Panc1 (cell line): ENCODE measurements around the gene LRRFIP2. TPM values are rescaled to one million over a fixed set of nuclear protein-coding genes. Genes with fewer than 3 reads are reported as not detected.
A peak's percentile ranks its signal among the peaks of the same experiment; 100 is the strongest.

Experiments used
- ATAC-seq: fragments of 200-7000 bp; cut with Tn5 transposase; 2 replicates; pipeline ENCODE4 v1.9.1; 2020; ENCODE audit warnings: mild to moderate bottlenecking, moderate library complexity
- BruUV-seq: library from RNA; stranded (reverse); fragments of 400-500 nt; replicated peaks from 2 replicates; lab custom pipeline; 2021; lab: Mats Ljungman, UMichigan
- CTCF ChIA-PET: fragments of 300-600 bp; sonication (Branson Sonifier 250); formaldehyde crosslinking; loops from one replicate; lab custom pipeline; 2022; ENCODE audit warnings: antibody characterized with exemption; lab: Charles Lee
- POLR2A ChIA-PET: fragments of 300-600 bp; sonication (Branson Sonifier 250); formaldehyde crosslinking; loops from one replicate; lab custom pipeline; 2022; ENCODE audit warnings: antibody characterized with exemption; lab: Charles Lee
- DNase-seq: peaks from one replicate; pipeline ENCODE4 v3.0.0-alpha.2; 2010; ENCODE audit warnings: low read depth, low spot score
- H3K27ac ChIP-seq: 2 replicates; pipeline ENCODE4 v1.5.1; 2011; ENCODE audit warnings: mild to moderate bottlenecking, low read length, inconsistent platforms
- H3K27me3 ChIP-seq: fragments of 200-500 bp; sonication (Bioruptor generic); 2 replicates; pipeline ENCODE4 v1.6.0; 2014; ENCODE audit warnings: low read length, inconsistent platforms; ENCODE audit not compliant: control insufficient read depth, insufficient read depth
- H3K36me3 ChIP-seq: fragments of 200-500 bp; sonication (Bioruptor generic); 2 replicates; pipeline ENCODE4 v1.5.1; 2014; ENCODE audit warnings: inconsistent platforms, mild to moderate bottlenecking, low read length, moderate library complexity; ENCODE audit not compliant: control insufficient read depth, insufficient read depth
- H3K4me1 ChIP-seq: 2 replicates; pipeline ENCODE4 v1.5.1; 2011; ENCODE audit warnings: inconsistent platforms, mild to moderate bottlenecking, low read length, moderate library complexity; ENCODE audit not compliant: control insufficient read depth, insufficient read depth
- H3K4me3 ChIP-seq, 2 experiments: 2 replicates each; pipeline ENCODE4 v1.5.1; 2011 to 2012; ENCODE audit warnings: low read depth in 2 of 2, low read length in 2 of 2, mild to moderate bottlenecking in 2 of 2, inconsistent platforms in 1 of 2, moderate library complexity in 1 of 2
- H3K9me3 ChIP-seq: fragments of 200-500 bp; sonication (Bioruptor generic); 2 replicates; pipeline ENCODE4 v1.5.1; 2014; ENCODE audit warnings: low read depth, mild to moderate bottlenecking, inconsistent platforms, low read length, moderate library complexity; ENCODE audit not compliant: control insufficient read depth, insufficient read depth
- CTCF ChIP-seq: fragments of 450-650 bp; IDR thresholded peaks from 2 replicates; pipeline ENCODE4 v1.5.1; 2017; ENCODE audit warnings: mild to moderate bottlenecking
- POLR2AphosphoS5 ChIP-seq: IDR thresholded peaks from 2 replicates; pipeline ENCODE4 v1.6.1; 2012; ENCODE audit warnings: mild to moderate bottlenecking, low read depth, low read length, moderate library complexity
- REST ChIP-seq, 2 experiments: IDR thresholded peaks; 2 replicates each; pipeline ENCODE4 v1.6.1; 2011 to 2012; ENCODE audit warnings: low read depth in 2 of 2, control low read depth in 1 of 2, low read length in 1 of 2, mild to moderate bottlenecking in 1 of 2, moderate library complexity in 1 of 2; ENCODE audit not compliant: insufficient read depth in 1 of 2
- SIN3A ChIP-seq: IDR thresholded peaks from 2 replicates; pipeline ENCODE4 v1.6.1; 2012; ENCODE audit warnings: low read depth, mild to moderate bottlenecking, low read length, moderate library complexity, borderline replicate concordance; ENCODE audit not compliant: insufficient read depth
- TCF7L2 ChIP-seq: IDR thresholded peaks from 2 replicates; pipeline ENCODE4 v1.6.1; 2011; ENCODE audit warnings: mild to moderate bottlenecking, low read depth, low read length, inconsistent platforms
- in situ Hi-C: cut with HindIII; loops from 2 replicates; pipeline ENCODE4 v1.10.0; 2016; ENCODE audit warnings: low sequenced_read_pairs, low pct_unique_long_range_greater_than_20kb
- intact Hi-C: fragments of 100-400 bp; cut with micrococcal nuclease; formaldehyde crosslinking; loops from one replicate; pipeline ENCODE4 v1.10.0; 2022; ENCODE audit not compliant: unreplicated experiment
- total RNA-seq: library from RNA; stranded (reverse); gene quantifications from one replicate; pipeline ENCODE4 v1.2.1, GENCODE V29; 2021; ENCODE audit not compliant: unreplicated experiment

LRRFIP2 gene
- total RNA-seq, 1 experiment from 2014 or later = 32.3 TPM

- Histone ChIP-seq H3K4me1 (peaks cover 20% of the 10 kb centered on the region), H3K9me3 (no peaks in the 10 kb centered on the region), H3K36me3 (no peaks in the 10 kb centered on the region; the same call in none of the 2 replicates), H3K27me3 (no peaks in the 10 kb centered on the region), H3K27ac (no peak overlapping the region), H3K4me3 (no peak overlapping the region)
- in situ Hi-C loops (no loop called here), intact Hi-C loops (no loop called here)
- ChIA-PET POLR2A (interaction anchor here (0.5 kb wide), 1 partner anchor 90 kb away, joined by 4 read pairs; no protein-coding TSS in a partner anchor), CTCF (no interaction called here)
- DNase-seq (no peak), ATAC-seq (no peak)
- TF ChIP-seq SIN3A (no peak), TCF7L2 (no peak), REST (IDR thresholded peaks at IDR 0.05; ENCODE audit: insufficient read depth in 1 of 2, low read depth in 2 of 2, low read length in 1 of 2) (no peak), POLR2AphosphoS5 (no peak), CTCF (no peak)
- BruUV-seq = no TSS peak
Observed at GRCh38 chr3:37179144-37179967, 5.0 kb upstream of the LRRFIP2 start.

GRCh38 chr3:37173806-37174205, 576 bp downstream of the LRRFIP2 start:
- TF ChIP-seq REST (IDR thresholded peaks at IDR 0.05; ENCODE audit: insufficient read depth in 1 of 2, low read depth in 2 of 2, low read length in 1 of 2) = no peak
- TF ChIP-seq POLR2AphosphoS5 = no peak
- no peak for TF ChIP-seq SIN3A
- no peak for TF ChIP-seq TCF7L2
- no peak for TF ChIP-seq CTCF
- ATAC-seq (no peak), DNase-seq (no peak)
- POLR2A ChIA-PET = no interaction called here
- Histone ChIP-seq H3K4me1 (peaks cover 19% of the 10 kb centered on the region; the same call in 1 of the 2 replicates), H3K9me3 (no peaks in the 10 kb centered on the region), H3K36me3 (peaks cover 3% of the 10 kb centered on the region), H3K27me3 (no peaks in the 10 kb centered on the region), H3K4me3 (peak overlapping the region in 1 of 2 experiments; percentile 88; a peak in 1 of 4 replicates), H3K27ac (no peak overlapping the region)
- CTCF ChIA-PET = interaction anchor here (0.5 kb wide), 1 partner anchor 12 kb away, joined by 3 read pairs; no protein-coding TSS in a partner anchor
- TSS peak; percentile 59 for BruUV-seq
- in situ Hi-C loops (no loop called here), intact Hi-C loops (no loop called here)
